ENCODE measurements around the gene CSGALNACT2. TPM values are rescaled to one million over a fixed set of nuclear protein-coding genes. Genes with fewer than 3 reads are reported as not detected.
A peak's percentile ranks its signal among the peaks of the same experiment; 100 is the strongest.

The CSGALNACT2 gene
- total and polyA plus RNA-seq, 12 donors = 4.6 to 12.9 (median 9.6) TPM

GRCh38 chr10:43208147-43209073 lies 70.2 kb downstream of the CSGALNACT2 start:
- DNase-seq (peak in 1 of 2 donors; percentile 3), ATAC-seq (no peak)
- Histone ChIP-seq H3K4me1 (peaks cover 0 to 5% (median 0%) of the 10 kb centered on the region in 9 donors), H3K9me3 (no peaks in the 10 kb centered on the region), H3K36me3 (no peaks in the 10 kb centered on the region), H3K27me3 (peaks cover 0 to 6% (median 0%) of the 10 kb centered on the region in 7 donors), H3K4me3 (no peak overlapping the region), H3K27ac (no peak overlapping the region)
- intact Hi-C loops (cut with DNase I) = loop anchor here in 3 of 10 donors (5.0 to 10.0 kb wide), 3 partner anchors 136 to 146 kb away; no protein-coding TSS in a partner anchor
- no peak for TF ChIP-seq CTCF (IDR thresholded peaks at IDR 0.05)
- 77 to 87% methylated on average over 17 of the region's 17 CpGs for WGBS, 2 donors

GRCh38 chr10:43209074-43209455 lies 70.8 kb downstream of the CSGALNACT2 start:
- intact Hi-C loops (cut with DNase I) = loop anchor here in 3 of 10 donors (5.0 to 10.0 kb wide), 3 partner anchors 136 to 146 kb away; no protein-coding TSS in a partner anchor
- Histone ChIP-seq H3K36me3 (no peaks in the 10 kb centered on the region), H3K4me1 (peaks cover 0 to 5% (median 0%) of the 10 kb centered on the region in 9 donors), H3K27me3 (peaks cover 0 to 6% (median 0%) of the 10 kb centered on the region in 7 donors), H3K4me3 (no peak overlapping the region), H3K9me3 (no peaks in the 10 kb centered on the region), H3K27ac (no peak overlapping the region)
- 88% methylated on average over 7 of the region's 7 CpGs for WGBS, 2 donors
- no peak for DNase-seq
- TF ChIP-seq CTCF (IDR thresholded peaks at IDR 0.05) = no peak
- no peak for ATAC-seq

- no peaks in the 10 kb centered on the region for H3K9me3 ChIP-seq
- DNase-seq (no peak), ATAC-seq (no peak)
- peaks cover 0 to 6% (median 0%) of the 10 kb centered on the region in 7 donors for H3K27me3 ChIP-seq
- no peak for TF ChIP-seq CTCF (IDR thresholded peaks at IDR 0.05)
- H3K4me3 ChIP-seq = no peak overlapping the region
- WGBS, 2 donors = 86 to 91% methylated on average over 5 of the region's 5 CpGs
- intact Hi-C loops (cut with DNase I) = loop anchor here in 3 of 10 donors (5.0 to 10.0 kb wide), 3 partner anchors 135 to 145 kb away; no protein-coding TSS in a partner anchor
- no peaks in the 10 kb centered on the region for H3K36me3 ChIP-seq
- no peak overlapping the region for H3K27ac ChIP-seq
- H3K4me1 ChIP-seq = peaks cover 0 to 5% (median 0%) of the 10 kb centered on the region in 9 donors
These were observed 71.5 kb downstream of the CSGALNACT2 start for GRCh38 chr10:43209651-43210141.

GRCh38 chr10:43210556-43210955 lies 72.3 kb downstream of the CSGALNACT2 start:
- TF ChIP-seq CTCF (IDR thresholded peaks at IDR 0.05) = no peak
- Histone ChIP-seq H3K36me3 (no peaks in the 10 kb centered on the region), H3K27me3 (peaks cover 0 to 6% (median 0%) of the 10 kb centered on the region in 7 donors), H3K27ac (no peak overlapping the region), H3K9me3 (no peaks in the 10 kb centered on the region), H3K4me1 (peaks cover 0 to 11% (median 4%) of the 10 kb centered on the region in 9 donors), H3K4me3 (no peak overlapping the region)
- intact Hi-C loops (cut with DNase I) = no loop called here
- WGBS, 2 donors = 58 to 72% methylated on average over 6 of the region's 6 CpGs
- DNase-seq (no peak), ATAC-seq (no peak)

Measured in heart right ventricle (tissue), 16 donors.